SHP77 treated with DMSO at 0.1 percent for 48 hours (cell line): Measurements from ENCODE around the gene SBF1.

Source experiments
- DNase-seq: peaks from one replicate; lab custom pipeline; 2025; lab: John Stamatoyannopoulos, UW

SBF1 gene

GRCh38 chr22:50485221-50486131 is 10.6 kb upstream of the SBF1 start:
- no peak for DNase-seq

GRCh38 chr22:50483977-50484853 is 9.4 kb upstream of the SBF1 start:
- DNase-seq: no peak

GRCh38 chr22:50483556-50483955 is 8.7 kb upstream of the SBF1 start:
- no peak for DNase-seq

- no peak for DNase-seq
Measured at GRCh38 chr22:50483106-50483505, 8.3 kb upstream of the SBF1 start.

- DNase-seq: no peak
Measured at GRCh38 chr22:50482107-50483074, 7.6 kb upstream of the SBF1 start.

- DNase-seq: no peak
Measured at GRCh38 chr22:50481440-50482106, 6.7 kb upstream of the SBF1 start, which contains the start of gene ADM2. TSS of gene ADM2 (plus strand) at chr22:50481543. CDS start at chr22:50481848, 305 bp downstream.

GRCh38 chr22:50481045-50481439 is 6.2 kb upstream of the SBF1 start:
- no peak for DNase-seq

- no peak for DNase-seq
Measured at GRCh38 chr22:50479721-50480120, 4.9 kb upstream of the SBF1 start.

GRCh38 chr22:50477923-50478322 is 3.1 kb upstream of the SBF1 start:
- no peak for DNase-seq

GRCh38 chr22:50476868-50477267 is 2.0 kb upstream of the SBF1 start:
- DNase-seq: no peak

GRCh38 chr22:50475652-50476002 is 792 bp upstream of the SBF1 start:
- DNase-seq: no peak

- DNase-seq: no peak
Measured at GRCh38 chr22:50473855-50474671, 772 bp downstream of the SBF1 start.

- no peak for DNase-seq
Measured at GRCh38 chr22:50473088-50473487, 1.7 kb downstream of the SBF1 start.

- DNase-seq: no peak
Measured at GRCh38 chr22:50471962-50472361, 2.9 kb downstream of the SBF1 start.

GRCh38 chr22:50471197-50471847 is 3.5 kb downstream of the SBF1 start:
- no peak for DNase-seq

- no peak for DNase-seq
Measured at GRCh38 chr22:50470491-50470890, 4.3 kb downstream of the SBF1 start.

GRCh38 chr22:50469377-50470305 is 5.2 kb downstream of the SBF1 start:
- DNase-seq: no peak

- no peak for DNase-seq
Measured at GRCh38 chr22:50468626-50469025, 6.2 kb downstream of the SBF1 start.
